Adrenal gland (tissue), 12 donors: Measurements from ENCODE around the gene COQ10A. TPM values are rescaled to one million over a fixed set of nuclear protein-coding genes. Genes with fewer than 3 reads are reported as not detected.
A peak's percentile ranks its signal among the peaks of the same experiment; 100 is the strongest.

ENCODE experiments used
- DNase-seq, 7 donors: peaks; one replicate each; pipeline ENCODE4 v3.0.0-alpha.2; 2019 to 2020
- H3K27ac ChIP-seq, 5 donors: fragments of 200-600 bp; sonication (generic) in 4 of 5; 1 replicate in 3 of 5; 2 replicates in 2 of 5; pipeline versions ENCODE4 v1.5.1 to v1.8.0; 2016 to 2020; ENCODE audit warnings: mild to moderate bottlenecking in 1 of 5
- H3K27me3 ChIP-seq: fragments of 200-600 bp; 2 replicates; pipeline ENCODE4 v1.8.0; 2021
- H3K36me3 ChIP-seq, 2 donors: fragments of 200-600 bp; replicated peaks in 1 of 2; 1 replicate in 1 of 2; 2 replicates in 1 of 2; pipeline versions ENCODE4 v1.5.1 to v1.8.0; 2018 to 2022
- H3K4me1 ChIP-seq, 2 donors: fragments of 200-600 bp; replicated peaks in 1 of 2; 1 replicate in 1 of 2; 2 replicates in 1 of 2; pipeline versions ENCODE4 v1.5.1 to v1.8.0; 2018 to 2021
- H3K4me3 ChIP-seq, 4 donors: fragments of 200-600 bp; sonication (generic) in 3 of 4; one replicate each; pipeline ENCODE4 v1.5.1; 2016 to 2018
- H3K9me3 ChIP-seq, 3 donors: fragments of 200-600 bp; sonication (generic) in 1 of 3; replicated peaks in 1 of 3; 1 replicate in 2 of 3; 2 replicates in 1 of 3; pipeline versions ENCODE4 v1.5.1 to v1.8.0; 2016 to 2021
- POLR2A ChIP-seq, 2 donors: fragments of 450-650 bp; IDR thresholded peaks; one replicate each; pipeline ENCODE4 v1.6.1; 2017; ENCODE audit warnings: antibody characterized with exemption in 2 of 2, mild to moderate bottlenecking in 2 of 2, moderate library complexity in 1 of 2
- WGBS, 4 donors: extraction: QIAGEN DNeasy Blood & Tissue Kit in 2 of 4; methylation state at CpG; one replicate each; pipeline versions ENCODE4 v1.1.5 to v1.1.7; 2013 to 2017; 5-methylcytosine and 5-hydroxymethylcytosine counted together
- intact Hi-C, 2 donors: fragments of 100-400 bp; cut with DNase I; formaldehyde crosslinking; loops; one replicate each; pipeline versions ENCODE4 v1.14.1 to v1.15.0; 2022 to 2023
- polyA plus RNA-seq, 3 donors: library from polyadenylated mRNA; stranded (reverse); fragments of 200-250 nt in 2 of 3; fragments of 350-450 nt in 1 of 3; fragmentation: Illumina TruSeq in 1 of 3; extraction: RNeasy Lipid Tissue Mini Kit (QIAGEN cat#74804) in 1 of 3; gene quantifications; one replicate each; pipeline ENCODE4 v1.2.3, GENCODE V29; 2013 to 2014
- total RNA-seq, 9 donors: library from RNA; depleted of rRNA in 4 of 9; stranded (reverse); fragments of >200 nt in 4 of 9; fragments of 120-200 nt in 1 of 9; fragmentation: NEBNext Ultra II Directional in 1 of 9; extraction: Animal tissue kit (Norgen Biotek cat#: 25700) in 1 of 9; gene quantifications; one replicate each; pipeline versions ENCODE4 v1.1.0 to v1.2.4, GENCODE V29; 2013 to 2023
- TF ChIP-seq, protein P1 (sequence below), 6 experiments: fragments of 450-650 bp in 4 of 6; fragments of 200-600 bp in 2 of 6; sonication (generic) in 1 of 6; IDR thresholded peaks; 1 replicate in 5 of 6; 2 replicates in 1 of 6; pipeline versions ENCODE4 v1.5.1 to v1.8.0; 2016 to 2021; ENCODE audit warnings: antibody characterized with exemption in 6 of 6, mild to moderate bottlenecking in 2 of 6, moderate library complexity in 1 of 6
- donor health status: healthy with polysubstance abuse.
- donor health status: Bipolar disorder and iron deficiency.
- donor health status: DM: yes; HTN: yes; CAD: no.
- donor health status: DM: no; HTN: no; CAD: no.
- donor health status: DM: no; HTN: no; CAD: no.
- donor health status: DM: yes; HTN: yes; CAD: no.

The COQ10A gene
- total and polyA plus RNA-seq, 12 donors, result 24.2 to 65.1 (median 35.1) TPM

DNA sequence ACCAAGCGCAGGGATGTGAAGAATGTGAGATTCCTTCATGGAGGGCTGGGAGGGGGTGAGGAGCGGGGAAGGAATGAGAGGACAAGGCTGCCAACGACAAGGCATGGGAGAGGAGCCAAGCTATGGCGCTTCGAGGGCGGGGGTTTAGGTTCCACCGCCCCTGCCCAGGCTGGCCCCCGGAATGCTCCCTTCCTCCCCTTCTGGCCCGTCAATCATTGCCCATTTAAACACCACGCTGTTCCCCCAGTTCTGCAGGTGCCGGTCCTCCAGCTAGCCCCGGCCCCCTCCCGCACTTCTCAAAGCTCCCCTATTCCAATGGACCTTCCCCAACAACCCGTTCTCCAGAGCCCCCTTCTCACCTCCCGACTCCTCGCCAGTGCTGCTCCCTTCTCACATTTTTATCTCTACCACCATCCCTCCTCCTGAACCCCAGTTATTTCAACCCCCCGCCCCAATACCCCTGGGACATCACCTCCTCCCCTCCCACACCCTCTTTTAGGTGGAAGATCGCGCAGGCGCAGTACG, 45.4 kb upstream of the COQ10A start:
- H3K27me3 ChIP-seq, result no peaks in the 10 kb centered on the region
- intact Hi-C loops, result loop anchor here in 1 of 2 donors (5.0 kb wide), 1 partner anchor 36 kb away; the partner anchor contains the start of gene ANKRD52
- DNase-seq, result peak; percentile 66 to 89 (median 81)
- H3K4me1 ChIP-seq, result peaks cover 18 to 42% of the 10 kb centered on the region in 2 donors
- H3K27ac ChIP-seq, result peak overlapping the region; percentile 88 to 99 (median 98)
- H3K9me3 ChIP-seq, result no peaks in the 10 kb centered on the region
- peaks cover 0 to 4% of the 10 kb centered on the region in 2 donors for H3K36me3 ChIP-seq
- WGBS, 4 donors, result 0 to 1% (median 0%) methylated on average over 19 to 21 of the region's 21 CpGs
- H3K4me3 ChIP-seq, result peak overlapping the region; percentile 73 to 97 (median 79)
- TF ChIP-seq, protein P1, sequence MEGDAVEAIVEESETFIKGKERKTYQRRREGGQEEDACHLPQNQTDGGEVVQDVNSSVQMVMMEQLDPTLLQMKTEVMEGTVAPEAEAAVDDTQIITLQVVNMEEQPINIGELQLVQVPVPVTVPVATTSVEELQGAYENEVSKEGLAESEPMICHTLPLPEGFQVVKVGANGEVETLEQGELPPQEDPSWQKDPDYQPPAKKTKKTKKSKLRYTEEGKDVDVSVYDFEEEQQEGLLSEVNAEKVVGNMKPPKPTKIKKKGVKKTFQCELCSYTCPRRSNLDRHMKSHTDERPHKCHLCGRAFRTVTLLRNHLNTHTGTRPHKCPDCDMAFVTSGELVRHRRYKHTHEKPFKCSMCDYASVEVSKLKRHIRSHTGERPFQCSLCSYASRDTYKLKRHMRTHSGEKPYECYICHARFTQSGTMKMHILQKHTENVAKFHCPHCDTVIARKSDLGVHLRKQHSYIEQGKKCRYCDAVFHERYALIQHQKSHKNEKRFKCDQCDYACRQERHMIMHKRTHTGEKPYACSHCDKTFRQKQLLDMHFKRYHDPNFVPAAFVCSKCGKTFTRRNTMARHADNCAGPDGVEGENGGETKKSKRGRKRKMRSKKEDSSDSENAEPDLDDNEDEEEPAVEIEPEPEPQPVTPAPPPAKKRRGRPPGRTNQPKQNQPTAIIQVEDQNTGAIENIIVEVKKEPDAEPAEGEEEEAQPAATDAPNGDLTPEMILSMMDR (IDR thresholded peaks at IDR 0.05), result no peak
- TF ChIP-seq POLR2A (IDR thresholded peaks at IDR 0.05), result no peak

DNA sequence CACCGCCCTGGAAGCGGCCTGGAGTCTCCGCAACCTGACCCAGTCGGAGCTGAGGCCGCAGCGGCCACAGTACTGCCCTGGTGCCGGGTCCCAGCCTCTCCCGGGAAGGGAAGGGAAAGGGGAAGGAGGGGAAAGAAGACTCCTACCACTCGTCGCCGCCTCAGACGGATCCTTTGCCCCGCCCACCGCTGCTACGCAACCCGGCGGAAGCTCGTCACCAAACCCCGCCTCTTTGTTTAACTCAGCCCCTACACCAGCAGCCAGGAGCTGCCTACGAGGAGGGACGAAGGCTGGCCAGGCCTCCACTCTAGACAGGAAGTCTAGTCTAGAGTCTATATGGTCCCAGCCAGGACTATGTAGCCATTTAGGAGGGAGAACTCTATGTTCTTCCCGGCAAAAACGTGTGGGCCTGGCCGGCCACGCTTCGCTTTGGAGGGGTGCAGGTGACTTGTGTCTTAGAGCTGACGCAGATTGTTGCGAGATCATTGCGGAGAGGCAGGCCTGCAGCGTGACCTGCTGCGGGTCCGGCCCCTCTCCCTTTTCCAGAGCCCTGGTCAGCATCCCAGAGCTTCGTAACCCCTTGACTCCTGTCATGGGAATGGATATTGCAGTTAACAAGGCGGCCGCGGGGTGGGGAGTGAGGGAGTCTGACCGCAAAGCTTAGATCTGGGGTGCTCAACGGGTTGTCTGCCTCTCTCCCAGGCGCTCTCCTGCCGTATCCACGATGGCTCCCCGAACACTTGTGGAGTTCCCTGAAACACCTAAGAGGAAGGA, 44.8 kb upstream of the COQ10A start, which contains the start of gene RNF41:
Gene RNF41 (minus strand): TSS at position 166 of the 774 bp plus-strand sequence. CDS start 7,875 bp downstream, outside the sequence.
- H3K27me3 ChIP-seq, result no peaks in the 10 kb centered on the region
- intact Hi-C loops, result loop anchor here in 1 of 2 donors (5.0 kb wide), 1 partner anchor 35 kb away; the partner anchor contains the start of gene ANKRD52
- peaks cover 18 to 42% of the 10 kb centered on the region in 2 donors for H3K4me1 ChIP-seq

DNA sequence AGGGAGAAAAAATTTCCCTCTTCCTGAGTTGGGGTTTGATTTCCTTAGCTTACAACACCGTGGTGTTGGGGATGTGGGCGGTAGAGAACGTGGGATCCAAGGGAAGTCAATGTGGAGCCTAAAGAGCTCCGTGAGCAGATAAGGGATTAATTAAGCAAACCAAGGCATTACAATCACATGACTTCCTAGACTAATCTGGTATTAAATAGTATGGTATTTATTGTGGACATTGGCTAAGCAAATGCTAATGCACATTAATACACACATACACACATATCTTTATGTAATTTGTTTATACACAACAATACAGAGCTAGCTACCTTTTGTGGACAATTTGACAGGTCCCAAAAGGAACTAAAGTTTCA, 44.2 kb upstream of the COQ10A start:
- 33 to 38% (median 36%) methylated on average over 4 of the region's 4 CpGs for WGBS, 4 donors
- peaks cover 18 to 42% of the 10 kb centered on the region in 2 donors for H3K4me1 ChIP-seq

More for the DNA sequence above, 44.8 kb upstream of the COQ10A start, which contains the start of gene RNF41:
- WGBS, 4 donors, result 3 to 5% (median 4%) methylated on average over 15 to 42 of the region's 42 CpGs
- no peaks in the 10 kb centered on the region for H3K36me3 ChIP-seq
- DNase-seq, result peak; percentile 97 to 99 (median 98)
- H3K4me3 ChIP-seq, result peak within 1 kb of the TSS; percentile 73 to 97 (median 79)
- peak within 1 kb of the TSS; percentile 88 to 99 (median 98) for H3K27ac ChIP-seq
- no peaks in the 10 kb centered on the region for H3K9me3 ChIP-seq
- TF ChIP-seq, protein P1 (IDR thresholded peaks at IDR 0.05), result peak in 3 of 6 experiments; percentile 9 to 39 (median 23)
- peak; percentile 92 to 97 for TF ChIP-seq POLR2A (IDR thresholded peaks at IDR 0.05)

More for the DNA sequence above, 44.2 kb upstream of the COQ10A start:
- Histone ChIP-seq H3K4me3 (peak overlapping the region in 2 of 4 donors; percentile 73 to 81), H3K27me3 (no peaks in the 10 kb centered on the region), H3K9me3 (no peaks in the 10 kb centered on the region), H3K36me3 (no peaks in the 10 kb centered on the region), H3K27ac (peak overlapping the region; percentile 88 to 99 (median 98))
- no peak for DNase-seq
- intact Hi-C loops, result loop anchor here in 1 of 2 donors (5.0 kb wide), 1 partner anchor 35 kb away; the partner anchor contains the start of gene ANKRD52
- no peak for TF ChIP-seq POLR2A (IDR thresholded peaks at IDR 0.05)
- TF ChIP-seq, protein P1 (IDR thresholded peaks at IDR 0.05), result no peak
